NCI-H460 (cell line): ENCODE results near the gene GPSM1. TPM values are rescaled to one million over a fixed set of nuclear protein-coding genes. Genes with fewer than 3 reads are reported as not detected.
A peak's percentile ranks its signal among the peaks of the same experiment; 100 is the strongest.

Experiments used
- DNase-seq: peaks from one replicate; pipeline ENCODE4 v3.0.0-alpha.2; 2016; ENCODE audit warnings: low read depth; ENCODE audit errors: extremely low read depth
- total RNA-seq: library from RNA; depleted of rRNA; stranded (reverse); fragments of >200 nt; shearing (Covaris generic); gene quantifications from 2 replicates; pipeline ENCODE4 v1.2.3, GENCODE V29; 2014

Gene GPSM1
- total RNA-seq, 1 experiment from 2014 or later = 19.8 TPM

DNA sequence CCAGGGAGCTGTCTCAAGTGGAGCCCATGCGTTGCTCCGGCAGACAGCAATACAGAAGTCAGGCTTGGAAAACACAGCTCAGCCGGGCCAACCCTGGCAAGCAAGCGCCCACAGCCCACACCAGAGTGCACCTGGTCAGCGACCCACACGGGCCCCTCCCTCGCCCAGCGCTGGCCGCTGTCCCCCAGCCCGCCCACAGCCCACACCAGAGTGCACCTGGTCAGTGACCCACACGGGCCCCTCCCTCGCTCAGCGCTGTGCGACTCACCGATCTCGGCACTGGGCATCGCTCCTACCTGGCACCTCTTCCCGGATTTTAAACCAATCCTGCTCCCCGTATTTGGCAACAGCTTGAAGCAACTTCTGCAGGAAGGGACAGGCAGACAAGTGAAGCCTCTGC lies 59.9 kb downstream of the GPSM1 start:
- DNase-seq = no peak

- no peak for DNase-seq
Observed at GRCh38 chr9:136389396-136389795, 62.1 kb downstream of the GPSM1 start.

DNA sequence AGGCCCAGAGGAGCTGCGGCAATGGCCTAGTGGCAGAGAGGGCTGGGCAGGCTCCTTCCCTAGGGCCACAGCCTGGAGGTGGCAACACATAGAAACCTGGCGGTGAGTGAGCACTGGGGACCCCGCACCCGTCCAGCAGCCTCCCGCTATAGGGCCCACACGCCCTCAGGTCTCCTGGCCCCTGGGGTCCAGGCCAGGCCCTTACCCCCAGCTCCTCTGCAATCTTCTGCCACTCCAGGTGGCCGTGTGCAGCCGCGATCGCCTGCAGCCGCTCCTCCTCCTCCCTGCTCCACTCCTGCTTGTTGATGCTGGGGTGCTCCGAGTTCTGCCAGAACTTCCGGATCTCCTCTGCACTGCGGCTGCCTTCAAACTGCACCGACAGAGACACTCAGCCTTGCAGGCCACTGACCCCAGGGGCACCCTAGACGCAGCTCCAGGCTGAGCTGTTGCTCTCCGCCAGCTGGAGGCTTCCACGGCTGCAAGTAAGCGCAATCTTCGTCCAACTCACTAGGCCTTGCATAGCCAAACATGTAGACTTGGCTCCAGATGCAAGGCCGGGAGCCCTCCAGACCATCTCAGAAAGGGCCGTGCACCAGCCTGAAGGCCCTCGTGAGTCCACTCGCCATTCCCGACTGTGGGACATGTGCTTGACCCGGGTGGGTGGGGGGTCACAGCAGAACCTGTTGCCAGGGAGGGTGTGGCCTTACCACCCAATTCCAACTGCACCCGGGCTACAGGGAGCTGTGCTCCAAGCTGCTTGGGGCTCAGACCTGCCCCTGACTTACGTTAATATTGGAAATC lies 64.6 kb downstream of the GPSM1 start:
- no peak for DNase-seq

- no peak for DNase-seq
Observed at GRCh38 chr9:136392538-136393449, 65.5 kb downstream of the GPSM1 start.

DNA sequence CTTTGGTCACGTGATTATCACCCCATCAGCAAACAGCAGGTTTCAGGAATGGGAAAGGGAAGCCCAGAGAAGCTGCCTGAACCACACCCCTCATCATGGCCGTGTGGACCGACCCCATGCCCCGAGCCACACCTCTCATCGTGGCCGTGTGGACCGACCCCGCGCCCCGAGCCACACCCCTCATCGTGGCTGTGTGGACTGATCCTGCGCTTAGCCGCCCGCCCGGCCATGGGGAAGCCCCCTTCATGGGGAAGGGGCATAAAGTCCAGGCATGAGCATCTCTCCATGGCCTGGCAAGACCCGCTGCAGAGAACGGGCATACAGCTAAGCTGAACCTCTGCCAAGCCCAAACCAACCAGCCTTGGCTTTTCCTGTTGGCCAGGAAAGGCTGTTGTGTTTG lies 66.2 kb downstream of the GPSM1 start:
- no peak for DNase-seq

GRCh38 chr9:136394312-136395019 lies 67.1 kb downstream of the GPSM1 start:
- DNase-seq = no peak

GRCh38 chr9:136395020-136395340 lies 67.6 kb downstream of the GPSM1 start:
- DNase-seq = no peak

DNA sequence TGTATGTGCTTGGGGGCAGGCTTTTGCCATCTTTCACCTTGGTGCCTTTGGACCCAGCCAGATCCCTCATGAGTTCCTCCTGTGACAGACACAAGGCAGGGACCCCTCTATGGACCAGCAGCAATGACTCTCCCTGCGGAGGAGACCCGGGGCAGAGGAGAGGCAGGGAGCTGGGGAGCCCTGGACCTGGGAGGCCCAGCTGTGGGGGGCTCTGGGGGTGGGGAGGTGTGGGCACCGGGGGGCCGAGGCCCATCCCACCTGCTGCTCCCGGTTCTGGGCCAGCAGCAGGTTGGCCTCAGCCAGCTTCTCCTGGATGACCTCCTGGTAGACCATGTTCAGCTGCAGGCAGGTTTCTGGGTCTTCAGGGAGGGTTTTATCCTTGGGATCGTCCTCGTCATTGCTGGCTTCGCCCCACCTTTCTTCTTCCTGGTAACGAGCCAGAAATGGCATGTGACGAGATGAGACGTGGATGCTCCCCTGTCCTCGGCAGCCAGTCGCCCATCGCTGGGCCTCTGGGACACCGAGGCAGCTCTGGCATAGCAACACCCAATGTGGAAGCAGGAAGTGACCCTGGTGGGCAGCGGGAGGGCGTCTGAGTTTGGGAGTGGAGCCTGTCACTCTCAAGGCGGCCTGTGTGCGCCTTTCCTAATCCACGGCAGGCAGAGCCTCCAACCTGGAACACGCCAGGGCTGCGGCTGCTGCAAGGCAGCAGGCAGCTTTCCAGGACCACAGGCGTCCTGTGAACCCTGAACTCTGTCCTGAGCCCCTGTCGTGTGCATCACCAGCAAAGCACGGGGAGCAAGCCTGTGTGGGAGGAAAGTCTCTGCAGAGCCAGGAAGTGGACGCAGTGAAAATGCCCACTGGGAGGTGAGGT lies 68.2 kb downstream of the GPSM1 start:
- DNase-seq = no peak

DNA sequence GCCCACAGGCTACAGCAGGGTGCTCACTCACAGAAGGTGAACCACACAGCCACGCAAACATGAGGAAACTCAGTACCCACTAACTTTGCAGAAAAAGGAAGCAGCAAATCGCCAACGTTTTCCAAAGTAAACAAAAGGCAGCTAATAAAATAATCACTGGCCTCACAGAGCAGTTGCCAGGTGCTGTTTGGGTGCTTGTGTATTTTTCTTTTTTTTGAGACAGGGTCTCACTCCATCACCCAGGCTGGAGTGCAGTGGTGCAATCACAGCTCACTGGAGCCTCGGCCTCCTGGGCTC lies 68.8 kb downstream of the GPSM1 start:
- DNase-seq = no peak

GRCh38 chr9:136397643-136398042 lies 70.3 kb downstream of the GPSM1 start:
- no peak for DNase-seq

DNA sequence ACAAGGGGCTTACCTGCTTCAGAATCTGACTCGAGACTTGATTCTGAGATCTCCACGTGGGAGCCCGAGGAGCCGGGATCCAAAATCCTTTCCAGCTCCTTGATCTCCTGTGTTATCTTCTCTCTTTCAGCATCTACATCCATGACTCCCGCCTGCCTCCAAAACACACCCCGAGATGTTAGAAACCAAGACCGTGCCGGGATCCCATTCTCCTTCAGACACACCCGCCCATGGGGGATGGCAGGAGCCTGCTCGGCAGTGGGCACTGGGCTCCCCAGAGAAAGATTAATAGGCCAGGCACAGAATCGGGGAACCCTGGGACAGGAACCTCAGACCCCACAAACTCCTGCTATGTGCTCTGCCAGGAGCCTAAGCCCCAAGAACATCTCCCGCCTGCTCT lies 70.9 kb downstream of the GPSM1 start:
- DNase-seq = no peak

DNA sequence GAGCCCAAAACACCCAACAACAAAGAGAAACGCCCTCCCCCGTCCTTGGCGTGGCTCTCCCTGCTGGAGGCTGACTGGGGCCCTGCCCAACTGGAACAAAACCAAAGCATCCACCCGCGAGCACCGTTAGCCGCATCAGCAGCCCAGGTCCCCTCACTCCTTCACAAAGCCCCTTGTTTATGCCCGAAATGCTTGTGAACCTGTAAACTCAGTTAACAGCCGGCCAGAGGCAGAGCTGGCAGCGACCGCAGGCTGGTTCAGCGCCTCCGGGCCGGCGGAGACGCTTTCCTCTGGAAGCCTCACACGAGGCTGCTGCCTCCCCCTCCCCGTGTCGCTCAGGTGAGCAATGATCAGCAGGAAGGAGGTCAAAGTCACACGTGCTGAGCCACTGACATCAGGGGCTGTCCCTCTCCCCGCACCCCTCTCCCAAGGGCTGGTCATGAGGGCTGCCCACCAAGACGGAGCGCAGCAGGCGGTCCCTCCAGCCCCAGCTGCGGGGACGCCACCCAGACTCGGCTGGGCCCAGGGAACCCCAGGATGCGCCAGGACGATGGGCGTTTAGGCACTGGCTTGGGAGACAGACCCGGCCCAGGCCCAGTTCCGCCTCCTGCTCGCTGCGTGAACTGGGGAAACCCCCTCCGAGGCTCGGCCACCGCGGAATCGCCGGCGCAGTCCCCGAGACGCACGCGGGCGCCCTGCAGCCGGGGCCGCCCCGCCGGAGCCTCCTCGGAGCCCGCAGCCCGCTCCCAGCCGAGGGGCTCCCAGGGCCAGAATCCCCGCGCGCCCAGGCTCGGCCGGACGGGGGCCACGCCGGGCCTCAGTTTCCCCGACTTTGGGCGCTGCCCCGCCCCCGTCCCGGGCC lies 72.1 kb downstream of the GPSM1 start:
- no peak for DNase-seq

- peak; percentile 84 for DNase-seq
Observed at GRCh38 chr9:136400038-136400834, 72.9 kb downstream of the GPSM1 start, which contains the start of gene SNAPC4. Gene SNAPC4 (minus strand): TSS chr9:136400170. CDS start chr9:136398428, 1,742 bp downstream.

GRCh38 chr9:136401173-136401922 lies 74.0 kb downstream of the GPSM1 start:
- DNase-seq = no peak

- DNase-seq = no peak
Observed at GRCh38 chr9:136402067-136402466, 74.7 kb downstream of the GPSM1 start.

GRCh38 chr9:136403538-136403914 lies 76.2 kb downstream of the GPSM1 start:
- no peak for DNase-seq

- no peak for DNase-seq
Observed at GRCh38 chr9:136403915-136404800, 76.8 kb downstream of the GPSM1 start.
